CD14-positive monocyte (primary cell): Measurements from ENCODE around the gene RPS21. TPM values are rescaled to one million over a fixed set of nuclear protein-coding genes. Genes with fewer than 3 reads are reported as not detected.

Experiments used
- DNase-seq, 3 donors: peaks; one replicate each; pipeline ENCODE4 v3.0.0-alpha.2; 2011 to 2022
- H2AFZ ChIP-seq: 2 replicates; pipeline ENCODE4 v1.6.0; 2012; ENCODE audit warnings: mild to moderate bottlenecking, low read depth, low read length, inconsistent platforms; ENCODE audit not compliant: insufficient read depth, poor library complexity, severe bottlenecking
- H3K27ac ChIP-seq, 2 donors: 1 replicate in 1 of 2; 2 replicates in 1 of 2; pipeline ENCODE4 v1.5.1; 2012 to 2013; ENCODE audit warnings: low read length in 2 of 2, control low read depth in 1 of 2, inconsistent platforms in 1 of 2, low read depth in 1 of 2, mild to moderate bottlenecking in 1 of 2
- H3K27me3 ChIP-seq, 2 donors: one replicate each; pipeline versions ENCODE4 v1.6.0 to v1.6.1; 2011 to 2013; ENCODE audit warnings: low read length in 2 of 2; ENCODE audit not compliant: control insufficient read depth in 2 of 2, insufficient read depth in 2 of 2
- H3K36me3 ChIP-seq, 2 donors: replicated peaks in 1 of 2; 1 replicate in 1 of 2; 2 replicates in 1 of 2; pipeline versions ENCODE4 v1.5.1 to v1.6.1; 2012 to 2013; ENCODE audit warnings: low read length in 2 of 2, control low read depth in 1 of 2, inconsistent platforms in 1 of 2, mild to moderate bottlenecking in 1 of 2; ENCODE audit not compliant: insufficient read depth in 2 of 2, control insufficient read depth in 1 of 2
- H3K4me1 ChIP-seq, 2 donors: 1 replicate in 1 of 2; 2 replicates in 1 of 2; pipeline versions ENCODE4 v1.5.1 to v1.6.1; 2012 to 2013; ENCODE audit warnings: low read length in 2 of 2, control low read depth in 1 of 2, inconsistent platforms in 1 of 2, mild to moderate bottlenecking in 1 of 2, moderate library complexity in 1 of 2; ENCODE audit not compliant: insufficient read depth in 2 of 2, control insufficient read depth in 1 of 2
- H3K4me2 ChIP-seq: replicated peaks from 2 replicates; pipeline ENCODE3; 2012; ENCODE audit warnings: low read length, moderate library complexity, mild to moderate bottlenecking; ENCODE audit not compliant: poor library complexity, severe bottlenecking; ENCODE audit errors: extremely low read depth
- H3K4me3 ChIP-seq, 3 experiments: fragments of 200-600 bp in 1 of 3; sonication (generic) in 1 of 3; replicated peaks in 1 of 3; 1 replicate in 2 of 3; 2 replicates in 1 of 3; pipeline ENCODE4 v1.5.1; 2011 to 2013; ENCODE audit warnings: low read length in 3 of 3, mild to moderate bottlenecking in 3 of 3, control low read depth in 2 of 3, low read depth in 2 of 3, inconsistent platforms in 1 of 3, moderate library complexity in 1 of 3
- H3K79me2 ChIP-seq: 2 replicates; pipeline ENCODE4 v1.6.0; 2012; ENCODE audit warnings: mild to moderate bottlenecking, control low read depth, inconsistent platforms, low read length, moderate library complexity; ENCODE audit not compliant: insufficient read depth
- H3K9ac ChIP-seq: 2 replicates; pipeline ENCODE4 v1.6.0; 2017; ENCODE audit warnings: low read length, mild to moderate bottlenecking; ENCODE audit not compliant: insufficient read depth, poor library complexity, severe bottlenecking
- H3K9me3 ChIP-seq, 2 donors: replicated peaks in 1 of 2; 1 replicate in 1 of 2; 2 replicates in 1 of 2; pipeline versions ENCODE4 v1.5.1 to v1.6.1; 2012 to 2013; ENCODE audit warnings: low read length in 2 of 2, control low read depth in 1 of 2; ENCODE audit not compliant: control insufficient read depth in 1 of 2, insufficient read depth in 1 of 2
- H4K20me1 ChIP-seq: 2 replicates; pipeline ENCODE4 v1.6.0; 2012; ENCODE audit warnings: mild to moderate bottlenecking, low read length, control low read depth, moderate library complexity; ENCODE audit not compliant: insufficient read depth
- H3K27ac Mint-ChIP-seq, 7 donors: one replicate each; pipeline ENCODE4 v1.8.0; 2020; ENCODE audit warnings: mild to moderate bottlenecking in 7 of 7, mixed read lengths in 7 of 7, moderate library complexity in 6 of 7, inconsistent platforms in 2 of 7
- H3K27me3 Mint-ChIP-seq, 3 donors: one replicate each; pipeline ENCODE4 v1.8.0; 2021 to 2022; ENCODE audit warnings: low read depth in 3 of 3, mild to moderate bottlenecking in 3 of 3, mixed read lengths in 3 of 3, moderate library complexity in 3 of 3, inconsistent platforms in 1 of 3
- H3K36me3 Mint-ChIP-seq, 2 donors: one replicate each; pipeline ENCODE4 v1.8.0; 2020; ENCODE audit warnings: mixed read lengths in 2 of 2, inconsistent platforms in 1 of 2, mild to moderate bottlenecking in 1 of 2
- H3K4me1 Mint-ChIP-seq: one replicate; pipeline ENCODE4 v1.8.0; 2020; ENCODE audit warnings: mild to moderate bottlenecking, mixed read lengths
- H3K4me3 Mint-ChIP-seq, 2 donors: one replicate each; pipeline ENCODE4 v1.8.0; 2020; ENCODE audit warnings: mild to moderate bottlenecking in 2 of 2, mixed read lengths in 2 of 2, moderate library complexity in 1 of 2
- H3K9me3 Mint-ChIP-seq, 7 donors: one replicate each; pipeline ENCODE4 v1.8.0; 2020 to 2022; ENCODE audit warnings: mixed read lengths in 7 of 7, mild to moderate bottlenecking in 6 of 7, moderate library complexity in 6 of 7, inconsistent platforms in 2 of 7
- CTCF ChIP-seq: fragments of 200-600 bp; IDR thresholded peaks from one replicate; pipeline ENCODE4 v1.8.0; 2022; ENCODE audit warnings: antibody characterized with exemption, mild to moderate bottlenecking
- WGBS: methylation state at CpG from one replicate; pipeline ENCODE4 v1.1.5; 2013; ENCODE audit warnings: missing lambda C conversion rate; ENCODE audit not compliant: insufficient coverage; 5-methylcytosine and 5-hydroxymethylcytosine counted together
- intact Hi-C, 2 donors: fragments of 100-400 bp; cut with micrococcal nuclease; formaldehyde crosslinking; loops; one replicate each; pipeline versions ENCODE4 v1.15.0 to v1.15.1; 2023
- polyA plus RNA-seq, 3 donors: library from polyadenylated mRNA; depleted of rRNA in 1 of 3; unstranded in 2 of 3; stranded (reverse) in 1 of 3; fragments of 300-500 nt in 2 of 3; fragments of >200 nt in 1 of 3; fragmentation: Illumina TruSeq in 2 of 3; gene quantifications; 1 replicate in 2 of 3; 2 replicates in 1 of 3; pipeline ENCODE4 v1.2.3, GENCODE V29; 2012 to 2021

The RPS21 gene
- polyA plus RNA-seq, 3 donors: 799 to 6,263 (median 968) TPM

- H3K9me3 ChIP-seq: no peaks in the 10 kb centered on the region
- H3K27me3 Mint-ChIP-seq: peaks cover 3 to 26% (median 15%) of the 10 kb centered on the region in 3 donors
- intact Hi-C loops: no loop called here
- no peaks in the 10 kb centered on the region for H3K36me3 ChIP-seq
- H3K9me3 Mint-ChIP-seq: no peaks in the 10 kb centered on the region
- H2AFZ ChIP-seq: no peak overlapping the region
- WGBS: 91% methylated on average over 24 of the region's 24 CpGs
- H3K9ac ChIP-seq: no peak overlapping the region
- no peaks in the 10 kb centered on the region for H3K36me3 Mint-ChIP-seq
- DNase-seq: no peak
- H3K4me3 ChIP-seq: no peak overlapping the region
- H3K4me2 ChIP-seq: no peak overlapping the region
- TF ChIP-seq CTCF: no peak
- no peak overlapping the region for H3K27ac Mint-ChIP-seq
- H3K4me3 Mint-ChIP-seq: no peak overlapping the region
- no peaks in the 10 kb centered on the region for H3K79me2 ChIP-seq
- no peaks in the 10 kb centered on the region for H4K20me1 ChIP-seq
- no peak overlapping the region for H3K27ac ChIP-seq
- no peaks in the 10 kb centered on the region for H3K4me1 ChIP-seq
- H3K27me3 ChIP-seq: peaks cover 0 to 11% of the 10 kb centered on the region in 2 donors
- H3K4me1 Mint-ChIP-seq: no peaks in the 10 kb centered on the region
Observed at GRCh38 chr20:62358171-62359042, 28.5 kb upstream of the RPS21 start.

GRCh38 chr20:62359043-62359490 lies 27.8 kb upstream of the RPS21 start:
- 90% methylated on average over 10 of the region's 16 CpGs for WGBS
- TF ChIP-seq CTCF: no peak
- H3K36me3 ChIP-seq: no peaks in the 10 kb centered on the region
- no peak for DNase-seq
- no peak overlapping the region for H2AFZ ChIP-seq
- intact Hi-C loops: no loop called here
- H3K36me3 Mint-ChIP-seq: no peaks in the 10 kb centered on the region
- no peaks in the 10 kb centered on the region for H3K79me2 ChIP-seq
- no peak overlapping the region for H3K27ac Mint-ChIP-seq
- H3K4me3 Mint-ChIP-seq: no peak overlapping the region
- no peak overlapping the region for H3K9ac ChIP-seq
- H3K9me3 Mint-ChIP-seq: no peaks in the 10 kb centered on the region
- H3K4me3 ChIP-seq: no peak overlapping the region
- no peak overlapping the region for H3K4me2 ChIP-seq
- H3K4me1 Mint-ChIP-seq: no peaks in the 10 kb centered on the region
- H3K27me3 Mint-ChIP-seq: peaks cover 3 to 29% (median 15%) of the 10 kb centered on the region in 3 donors
- no peaks in the 10 kb centered on the region for H3K9me3 ChIP-seq
- H3K4me1 ChIP-seq: no peaks in the 10 kb centered on the region
- no peak overlapping the region for H3K27ac ChIP-seq
- no peaks in the 10 kb centered on the region for H4K20me1 ChIP-seq
- peaks cover 0 to 11% of the 10 kb centered on the region in 2 donors for H3K27me3 ChIP-seq
